ENCODE results near the gene CACNA1A.

The CACNA1A gene

DNA sequence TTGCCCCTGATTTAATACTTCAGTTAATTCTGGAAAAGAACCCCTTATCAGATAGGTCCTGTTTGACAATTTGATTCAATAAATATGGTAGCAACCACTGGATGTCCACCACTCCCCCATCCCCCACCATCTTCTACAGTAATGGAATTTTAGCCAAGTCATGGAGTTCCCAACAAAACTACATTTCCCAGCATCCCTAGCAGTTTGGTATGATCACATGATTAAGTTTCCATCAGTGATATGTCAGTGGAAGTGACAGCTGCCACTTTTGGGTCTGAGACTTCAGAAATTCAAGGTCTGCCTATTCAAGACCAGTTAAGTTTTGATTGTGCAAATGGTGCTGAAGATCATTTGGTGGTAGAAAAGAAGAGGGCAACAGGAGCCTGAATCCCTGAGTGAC is 85.5 kb downstream of the CACNA1A start:
- TF ChIP-seq BHLHE40 (IDR thresholded peaks at IDR 0.05; ENCODE audit: borderline replicate concordance) (no peak), PKNOX1 (IDR thresholded peaks at IDR 0.05) (peak; percentile 35; the same call in 1 of the 2 replicates)
- POLR2A ChIA-PET: no interaction called here

GRCh38 chr19:13417054-13417453 is 89.2 kb downstream of the CACNA1A start:
- DNase-seq (ENCODE audit: extremely low spot score): no peak

More for the DNA sequence above, 85.5 kb downstream of the CACNA1A start:
- DNase-seq (ENCODE audit: extremely low spot score): no peak
- CTCF ChIA-PET: no interaction called here

GRCh38 chr19:13411899-13412298 is 94.4 kb downstream of the CACNA1A start:
- ChIA-PET CTCF (no interaction called here), POLR2A (no interaction called here)
- TF ChIP-seq FOXA1 (IDR thresholded peaks at IDR 0.05) (no peak), FOXK2 (IDR thresholded peaks at IDR 0.05) (no peak), ARNT (IDR thresholded peaks at IDR 0.05) (no peak), CTBP1 (IDR thresholded peaks at IDR 0.05; ENCODE audit: borderline replicate concordance) (no peak), SP1 (IDR thresholded peaks at IDR 0.05) (no peak), SUZ12 (IDR thresholded peaks at IDR 0.05) (no peak), L3MBTL2 (conservative IDR thresholded peaks at IDR 0.05) (no peak), NFRKB (IDR thresholded peaks at IDR 0.05) (no peak), ELF4 (IDR thresholded peaks at IDR 0.05) (no peak), BHLHE40 (IDR thresholded peaks at IDR 0.05; ENCODE audit: borderline replicate concordance) (no peak), ZNF384 (IDR thresholded peaks at IDR 0.05) (no peak), FOXM1 (IDR thresholded peaks at IDR 0.05; ENCODE audit: borderline replicate concordance) (no peak), HDGF (IDR thresholded peaks at IDR 0.05; ENCODE audit: borderline replicate concordance) (no peak), TARDBP (IDR thresholded peaks at IDR 0.05) (no peak), PKNOX1 (IDR thresholded peaks at IDR 0.05) (no peak), LEF1 (IDR thresholded peaks at IDR 0.05; ENCODE audit: borderline replicate concordance) (no peak)
- no peak for DNase-seq (ENCODE audit: extremely low spot score)

More at GRCh38 chr19:13417054-13417453, 89.2 kb downstream of the CACNA1A start:
- POLR2A ChIA-PET: no interaction called here
- TF ChIP-seq PKNOX1 (IDR thresholded peaks at IDR 0.05): no peak
- TF ChIP-seq ELF4 (IDR thresholded peaks at IDR 0.05): no peak
- no peak for TF ChIP-seq FOXK2 (IDR thresholded peaks at IDR 0.05)
- TF ChIP-seq CTBP1 (IDR thresholded peaks at IDR 0.05; ENCODE audit: borderline replicate concordance): no peak
- no peak for TF ChIP-seq ZNF384 (IDR thresholded peaks at IDR 0.05)
- TF ChIP-seq FOXM1 (IDR thresholded peaks at IDR 0.05; ENCODE audit: borderline replicate concordance): no peak
- no peak for TF ChIP-seq SUZ12 (IDR thresholded peaks at IDR 0.05)
- no peak for TF ChIP-seq TARDBP (IDR thresholded peaks at IDR 0.05)
- no peak for TF ChIP-seq HDGF (IDR thresholded peaks at IDR 0.05; ENCODE audit: borderline replicate concordance)
- no peak for TF ChIP-seq L3MBTL2 (conservative IDR thresholded peaks at IDR 0.05)
- CTCF ChIA-PET: no interaction called here

GRCh38 chr19:13410946-13411345 is 95.3 kb downstream of the CACNA1A start:
- ChIA-PET CTCF (no interaction called here), POLR2A (interaction anchor here (0.8 kb wide), 1 partner anchor 13 kb away, joined by 3 read pairs; no protein-coding TSS in a partner anchor)
- TF ChIP-seq ELF4 (IDR thresholded peaks at IDR 0.05) (peak; percentile 73; the same call in 1 of the 2 replicates), CTBP1 (IDR thresholded peaks at IDR 0.05; ENCODE audit: borderline replicate concordance) (no peak), ZNF384 (IDR thresholded peaks at IDR 0.05) (no peak)
- no peak for DNase-seq (ENCODE audit: extremely low spot score)

DNA sequence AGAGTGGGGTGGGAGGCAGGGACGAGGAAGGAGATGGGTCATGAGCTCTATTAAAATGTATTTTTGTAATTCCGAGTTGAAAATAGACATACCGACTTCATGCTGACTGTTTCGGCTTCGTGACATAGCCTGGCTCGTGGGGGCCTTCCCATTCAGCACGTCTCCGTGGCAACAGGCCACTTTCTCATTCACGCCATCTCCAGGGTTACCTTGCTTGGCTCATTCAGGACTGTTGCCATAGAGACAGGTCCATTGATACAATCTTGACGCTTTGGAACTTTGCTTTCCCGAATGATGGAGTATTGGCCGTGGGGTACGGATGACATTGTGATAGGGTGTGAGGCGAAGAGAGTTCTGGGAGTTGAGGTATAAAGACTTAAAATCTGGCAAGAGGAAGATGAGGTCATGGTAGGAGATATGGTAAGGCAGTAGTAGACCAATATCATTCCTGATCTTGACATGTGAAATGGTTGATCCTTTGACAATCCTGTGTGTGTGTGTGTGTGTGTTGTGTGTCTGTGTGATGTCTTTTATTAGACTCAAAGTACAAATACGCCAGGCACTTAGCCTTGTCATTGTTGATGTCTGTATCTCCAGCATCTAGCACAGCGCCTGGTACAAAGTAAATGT is 97.3 kb downstream of the CACNA1A start:
- TF ChIP-seq ARNT (IDR thresholded peaks at IDR 0.05) (no peak), FOXA1 (IDR thresholded peaks at IDR 0.05) (no peak), L3MBTL2 (conservative IDR thresholded peaks at IDR 0.05) (no peak)
- CTCF ChIA-PET: no interaction called here

DNA sequence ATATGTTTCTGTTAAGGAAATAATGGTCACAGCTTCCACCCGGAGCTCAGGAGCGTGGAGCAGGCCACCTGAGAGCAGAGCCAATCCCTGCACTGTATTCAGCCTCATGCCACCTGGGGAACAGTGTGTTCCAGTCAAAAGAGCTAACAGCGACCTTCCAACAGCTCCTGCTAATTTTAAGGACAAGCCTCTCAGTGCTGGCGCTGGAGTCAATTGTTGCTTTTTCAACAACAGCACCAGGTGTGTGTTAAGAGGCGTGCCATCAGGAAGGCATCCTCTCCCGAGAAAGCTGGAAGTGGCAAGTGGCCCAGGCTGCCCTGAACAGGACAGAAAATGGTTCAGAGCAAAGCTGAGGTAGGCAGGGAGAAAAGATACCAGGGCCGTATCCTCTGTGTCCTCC is 102.0 kb downstream of the CACNA1A start:
- ChIA-PET CTCF (interaction anchor here (0.6 kb wide), 1 partner anchor 25 kb away, joined by 3 read pairs; no protein-coding TSS in a partner anchor), POLR2A (no interaction called here)
- no peak for DNase-seq (ENCODE audit: extremely low spot score)
- no peak for TF ChIP-seq LEF1 (IDR thresholded peaks at IDR 0.05; ENCODE audit: borderline replicate concordance)
- no peak for TF ChIP-seq SP1 (IDR thresholded peaks at IDR 0.05)
- TF ChIP-seq FOXA1 (IDR thresholded peaks at IDR 0.05): no peak
- no peak for TF ChIP-seq L3MBTL2 (conservative IDR thresholded peaks at IDR 0.05)

More for the DNA sequence above, 97.3 kb downstream of the CACNA1A start:
- POLR2A ChIA-PET: no interaction called here
- DNase-seq (ENCODE audit: extremely low spot score): no peak

GRCh38 chr19:13401388-13401787 is 104.9 kb downstream of the CACNA1A start:
- peak; percentile 38 for DNase-seq (ENCODE audit: extremely low spot score)
- CTCF ChIA-PET: no interaction called here
- POLR2A ChIA-PET: no interaction called here
- TF ChIP-seq SP1 (IDR thresholded peaks at IDR 0.05): no peak
- no peak for TF ChIP-seq PKNOX1 (IDR thresholded peaks at IDR 0.05)
- TF ChIP-seq FOXK2 (IDR thresholded peaks at IDR 0.05): no peak
- TF ChIP-seq TARDBP (IDR thresholded peaks at IDR 0.05): no peak
- no peak for TF ChIP-seq FOXA1 (IDR thresholded peaks at IDR 0.05)
- no peak for TF ChIP-seq FOXM1 (IDR thresholded peaks at IDR 0.05; ENCODE audit: borderline replicate concordance)
- no peak for TF ChIP-seq LEF1 (IDR thresholded peaks at IDR 0.05; ENCODE audit: borderline replicate concordance)
- no peak for TF ChIP-seq CTBP1 (IDR thresholded peaks at IDR 0.05; ENCODE audit: borderline replicate concordance)
- no peak for TF ChIP-seq ZNF384 (IDR thresholded peaks at IDR 0.05)
- TF ChIP-seq SUZ12 (IDR thresholded peaks at IDR 0.05): no peak
- TF ChIP-seq ARNT (IDR thresholded peaks at IDR 0.05): no peak
- TF ChIP-seq ELF4 (IDR thresholded peaks at IDR 0.05): no peak
- no peak for TF ChIP-seq BHLHE40 (IDR thresholded peaks at IDR 0.05; ENCODE audit: borderline replicate concordance)
- TF ChIP-seq HDGF (IDR thresholded peaks at IDR 0.05; ENCODE audit: borderline replicate concordance): no peak
